HT-29 (cell line): Measurements from ENCODE around the gene TMEM53. TPM values are rescaled to one million over a fixed set of nuclear protein-coding genes. Genes with fewer than 3 reads are reported as not detected.

Experiments used
- DNase-seq: peaks from one replicate; pipeline ENCODE4 v3.0.0-alpha.2; 2015; ENCODE audit warnings: low spot score
- total RNA-seq: library from RNA; depleted of rRNA; stranded (reverse); fragments of >200 nt; shearing (Covaris generic); gene quantifications from 2 replicates; pipeline ENCODE4 v1.2.3, GENCODE V29; 2014

TMEM53 gene
- total RNA-seq, 1 experiment from 2014 or later = 27.5 TPM

DNA sequence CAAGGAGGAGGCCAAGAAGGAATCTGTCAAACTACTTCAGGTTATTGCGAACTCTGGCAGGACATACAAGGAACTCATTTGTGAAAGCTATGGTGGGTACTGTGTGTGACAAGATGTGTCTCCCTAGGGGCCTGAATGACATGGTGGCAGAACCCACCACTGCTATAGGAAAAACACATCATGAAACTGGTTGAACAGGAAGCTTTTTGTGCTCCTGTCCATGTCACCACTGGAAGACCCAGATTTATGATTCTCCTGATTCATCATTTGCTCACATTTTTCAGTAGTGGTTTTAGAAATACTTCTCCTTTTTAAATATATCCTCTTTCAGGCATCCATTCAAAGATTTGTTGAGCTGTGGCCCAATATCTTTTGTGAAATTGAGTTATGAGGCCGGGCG is 23.9 kb upstream of the TMEM53 start:
- DNase-seq = no peak

- DNase-seq = no peak
These were observed 22.6 kb upstream of the TMEM53 start for GRCh38 chr1:44696789-44697345.

DNA sequence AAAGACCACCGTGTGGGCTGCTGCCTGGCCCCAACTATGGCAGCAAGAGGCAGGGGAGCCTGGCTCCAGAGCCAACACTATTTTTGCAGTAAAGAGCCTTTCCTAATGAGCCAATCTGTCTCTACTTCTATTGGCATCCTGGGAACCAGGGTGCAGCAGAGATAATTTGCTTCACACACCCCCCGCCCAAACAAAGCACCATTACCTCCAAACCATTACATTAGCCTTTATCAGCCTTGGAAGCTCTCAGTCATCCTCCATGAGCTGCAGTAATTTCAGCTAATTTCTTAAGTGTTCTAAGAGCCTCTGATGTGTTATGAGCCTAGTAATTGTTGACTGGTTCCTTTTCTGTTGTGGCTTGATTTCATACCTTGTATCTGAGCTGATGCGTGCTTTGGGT is 21.8 kb upstream of the TMEM53 start:
- no peak for DNase-seq

- DNase-seq = no peak
These were observed 21.4 kb upstream of the TMEM53 start for GRCh38 chr1:44695671-44696070.

DNA sequence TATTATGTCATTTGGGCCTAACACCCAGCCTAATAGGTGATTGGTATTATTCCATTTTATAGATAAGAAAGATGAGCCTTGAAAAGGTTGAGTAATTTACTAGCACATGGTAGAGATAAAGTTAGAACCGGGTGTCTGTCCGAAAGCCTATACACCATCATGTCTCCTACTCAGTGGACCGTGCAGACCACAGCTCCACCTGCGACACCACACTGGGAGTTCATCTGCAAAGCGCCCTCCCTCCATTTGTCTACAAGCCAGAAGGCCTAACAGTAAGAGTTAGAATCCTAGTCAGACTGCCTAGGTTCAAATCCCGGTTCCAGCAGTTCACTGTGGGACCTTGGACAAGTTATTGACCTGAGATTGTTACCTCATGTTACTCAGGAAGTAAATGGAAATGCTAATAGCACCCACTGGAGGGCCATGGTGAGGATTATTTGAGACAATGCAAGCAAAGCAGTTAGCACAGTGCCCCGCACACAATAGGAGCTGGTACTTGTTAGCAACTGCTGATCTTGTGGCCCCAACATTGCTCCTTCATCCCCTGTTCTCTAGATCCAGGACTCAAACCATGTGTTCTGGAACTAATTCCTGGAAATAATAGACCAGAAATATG is 20.7 kb upstream of the TMEM53 start:
- DNase-seq = no peak

DNA sequence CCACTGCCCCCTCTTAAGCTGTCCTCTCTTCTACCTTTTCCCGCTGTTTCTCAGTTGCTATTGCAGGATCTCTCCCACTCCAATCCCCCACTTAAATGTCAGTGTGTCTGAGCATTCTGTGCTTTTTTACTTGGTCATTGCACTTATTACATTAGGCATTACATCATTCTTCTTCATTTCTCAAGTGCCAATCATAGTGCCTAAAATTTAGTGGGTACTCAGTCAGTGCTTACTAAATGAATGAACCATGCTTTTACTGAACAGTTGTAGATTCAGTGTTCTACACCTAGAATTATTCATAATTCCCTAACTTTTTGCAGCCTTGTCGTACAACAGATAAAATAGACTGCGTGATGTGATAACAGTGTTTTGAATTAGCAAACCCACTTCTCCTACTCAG is 19.6 kb upstream of the TMEM53 start:
- DNase-seq = no peak

DNA sequence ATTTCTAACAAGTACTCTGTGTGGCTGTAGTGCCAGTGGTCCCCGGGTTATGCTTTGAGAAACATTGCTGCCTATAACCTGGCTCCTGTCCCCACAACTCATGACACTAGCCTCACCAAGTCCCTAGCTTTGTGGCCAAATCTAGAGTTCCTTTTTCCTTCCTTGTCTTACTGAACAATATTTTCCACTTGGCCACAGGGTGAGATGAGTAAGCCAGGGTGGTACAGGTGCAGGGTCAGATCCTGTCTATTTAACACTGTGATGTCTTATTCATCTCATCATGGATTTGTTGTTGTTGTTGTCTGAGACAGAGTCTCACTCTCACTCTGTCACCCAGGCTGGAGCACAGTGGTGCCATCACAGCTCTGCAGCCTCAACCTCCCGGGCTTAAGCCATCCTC is 18.9 kb upstream of the TMEM53 start:
- DNase-seq = no peak

GRCh38 chr1:44689447-44689765 is 15.1 kb upstream of the TMEM53 start:
- no peak for DNase-seq

- no peak for DNase-seq
These were observed 14.6 kb upstream of the TMEM53 start for GRCh38 chr1:44688760-44689446.

GRCh38 chr1:44685881-44686280 is 11.6 kb upstream of the TMEM53 start:
- DNase-seq = no peak

GRCh38 chr1:44685218-44685617 is 10.9 kb upstream of the TMEM53 start:
- no peak for DNase-seq

- no peak for DNase-seq
These were observed 10.2 kb upstream of the TMEM53 start for GRCh38 chr1:44684525-44684924.

GRCh38 chr1:44682883-44683265 is 8.6 kb upstream of the TMEM53 start:
- no peak for DNase-seq

GRCh38 chr1:44681905-44682882 is 7.9 kb upstream of the TMEM53 start:
- DNase-seq = no peak

GRCh38 chr1:44679468-44679867 is 5.2 kb upstream of the TMEM53 start:
- no peak for DNase-seq

DNA sequence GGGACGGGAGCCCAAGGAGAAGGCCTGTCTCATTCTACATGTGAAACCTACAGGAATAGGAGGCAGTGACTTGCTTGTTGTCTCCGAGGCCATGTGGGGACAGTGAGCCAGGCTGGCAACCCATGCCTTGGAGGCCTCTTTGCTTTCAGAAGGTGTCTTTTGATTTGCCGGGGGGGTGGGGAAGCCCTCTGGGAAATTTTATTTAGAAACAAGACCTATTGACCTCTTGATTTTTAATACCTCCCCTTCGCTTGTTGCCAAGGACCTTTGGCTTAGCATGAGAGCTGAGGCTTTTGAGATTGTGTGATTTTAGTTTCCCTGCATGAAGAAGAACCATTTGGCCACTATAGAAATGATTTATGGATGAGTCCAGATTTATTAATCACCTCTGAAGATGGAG is 4.3 kb upstream of the TMEM53 start:
- no peak for DNase-seq

DNA sequence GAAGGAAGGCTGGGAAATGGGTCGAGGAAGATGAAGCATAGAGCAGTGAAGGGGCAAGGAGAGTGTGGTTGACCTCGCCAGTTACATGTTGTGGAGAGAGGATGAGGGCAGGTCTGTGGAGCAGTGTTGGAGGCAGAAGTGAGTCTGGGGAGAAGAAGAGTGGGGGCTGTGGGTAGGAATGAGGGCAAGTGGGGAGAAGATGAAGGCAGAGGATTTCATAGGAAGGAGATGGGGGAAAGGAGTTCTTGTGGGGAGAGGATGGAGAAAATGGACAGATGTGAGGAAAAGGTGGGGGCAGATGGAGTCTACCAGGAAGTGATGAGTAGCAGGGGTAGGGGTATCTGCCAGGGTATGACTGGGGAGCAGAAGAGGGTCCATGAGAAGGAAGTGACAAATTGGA is 3.8 kb upstream of the TMEM53 start:
- no peak for DNase-seq

DNA sequence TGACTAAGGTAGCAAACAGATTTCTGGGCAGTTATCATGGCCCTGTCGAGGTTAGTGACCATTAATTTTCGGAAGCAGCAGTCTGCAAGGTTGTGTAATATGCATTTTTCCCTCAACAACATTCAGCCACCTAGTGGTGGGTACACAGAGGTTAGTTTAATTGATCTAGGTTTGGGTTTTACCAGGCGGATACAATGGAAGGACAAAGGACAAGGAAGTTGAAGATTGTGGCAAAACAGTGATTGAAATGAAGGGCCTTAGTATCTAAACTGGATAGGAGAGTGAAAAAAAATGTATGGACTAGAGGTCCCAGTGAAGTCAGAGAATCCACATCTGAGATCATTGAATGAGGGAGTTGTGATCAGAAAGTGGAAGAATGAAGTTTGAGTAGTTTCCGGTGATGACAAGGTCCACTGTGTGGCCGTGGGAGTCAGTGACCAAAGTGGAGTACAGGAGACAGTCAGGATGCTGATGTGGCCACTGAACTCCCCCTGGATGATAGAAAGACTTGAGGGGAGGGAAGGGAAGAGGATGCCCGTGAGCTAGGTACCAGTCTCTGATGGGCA is 3.0 kb upstream of the TMEM53 start:
- peak; percentile 48 for DNase-seq

GRCh38 chr1:44676484-44677200 is 2.4 kb upstream of the TMEM53 start:
- DNase-seq = peak; percentile 59

DNA sequence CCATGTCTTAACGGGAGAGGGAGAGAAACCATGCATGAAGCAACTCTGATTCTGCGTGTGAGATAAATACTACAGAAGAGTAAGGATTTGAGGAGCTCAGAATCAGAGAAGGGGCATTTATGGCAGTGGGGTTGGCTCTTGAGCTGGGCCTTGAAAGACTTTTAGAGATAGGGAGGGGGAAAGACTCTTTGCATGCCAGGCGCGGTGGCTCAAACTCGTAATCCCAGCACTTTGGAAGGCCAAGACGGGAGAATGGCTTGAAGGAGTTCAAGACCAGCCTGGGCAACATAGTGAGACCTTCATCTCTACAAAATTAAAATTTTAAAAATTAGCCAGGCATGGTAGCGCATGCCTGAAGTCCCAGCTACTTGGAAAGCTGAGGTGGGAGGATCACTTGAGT is 905 bp upstream of the TMEM53 start:
- DNase-seq = no peak

DNA sequence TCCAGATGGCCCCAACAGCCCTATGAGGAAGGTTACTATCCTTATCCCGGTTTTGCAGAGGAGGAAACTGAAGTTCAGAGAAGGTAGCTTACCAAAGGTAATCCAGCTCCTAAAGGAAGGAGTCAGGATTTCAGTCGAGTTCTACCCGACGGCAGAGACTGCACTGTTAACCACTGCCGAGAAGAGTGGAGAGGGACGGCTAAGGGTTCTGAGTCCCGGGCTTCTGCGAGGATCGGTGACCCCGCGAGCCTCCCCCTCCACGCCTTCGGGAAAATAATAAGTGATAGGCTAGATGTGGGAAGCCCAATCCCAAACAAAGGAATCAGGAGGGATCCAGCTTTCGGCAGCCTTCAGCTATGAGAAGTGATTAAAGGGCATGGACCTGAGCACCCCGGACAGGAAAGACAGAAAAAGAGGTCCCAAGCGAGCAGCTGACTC is 587 bp downstream of the TMEM53 start:
- no peak for DNase-seq
